HG03095 (cell line): ENCODE measurements around the gene TAF10.

ENCODE experiments used
- ATAC-seq: cut with Tn5 transposase; IDR thresholded peaks from one replicate; pipeline ENCODE4 v1.9.1; 2021; ENCODE audit warnings: moderate library complexity; ENCODE audit not compliant: unreplicated experiment

TAF10 gene

GRCh38 chr11:6625832-6626420 lies 13.9 kb upstream of the TAF10 start:
- ATAC-seq: no peak

GRCh38 chr11:6625156-6625831 lies 13.3 kb upstream of the TAF10 start:
- no peak for ATAC-seq

- ATAC-seq: no peak
Observed at GRCh38 chr11:6623391-6624363, 11.7 kb upstream of the TAF10 start.

- no peak for ATAC-seq
Observed at GRCh38 chr11:6622261-6623171, 10.5 kb upstream of the TAF10 start.

GRCh38 chr11:6621711-6622211 lies 9.7 kb upstream of the TAF10 start:
- ATAC-seq: no peak

GRCh38 chr11:6620636-6621035 lies 8.6 kb upstream of the TAF10 start:
- ATAC-seq: no peak

GRCh38 chr11:6619004-6619745 lies 7.2 kb upstream of the TAF10 start, which contains the start of gene TPP1:
TSS of gene TPP1 (minus strand) at chr11:6619422. CDS start at chr11:6619400, 22 bp downstream.
- ATAC-seq: peak; percentile 98

- no peak for ATAC-seq
Observed at GRCh38 chr11:6618117-6619003, 6.3 kb upstream of the TAF10 start.

GRCh38 chr11:6617315-6617781 lies 5.3 kb upstream of the TAF10 start:
- ATAC-seq: no peak

- no peak for ATAC-seq
Observed at GRCh38 chr11:6616596-6617250, 4.7 kb upstream of the TAF10 start.

- ATAC-seq: no peak
Observed at GRCh38 chr11:6615882-6616585, 4.0 kb upstream of the TAF10 start.

GRCh38 chr11:6615046-6615445 lies 3.0 kb upstream of the TAF10 start:
- ATAC-seq: no peak

GRCh38 chr11:6614446-6614845 lies 2.4 kb upstream of the TAF10 start:
- ATAC-seq: no peak

GRCh38 chr11:6613496-6613895 lies 1.5 kb upstream of the TAF10 start:
- no peak for ATAC-seq

- peak; percentile 1 for ATAC-seq
Observed at GRCh38 chr11:6611963-6612212, 128 bp downstream of the TAF10 start.

- peak; percentile 1 for ATAC-seq
Observed at GRCh38 chr11:6611092-6611962, 689 bp downstream of the TAF10 start.

GRCh38 chr11:6610591-6610990 lies 1.4 kb downstream of the TAF10 start:
- ATAC-seq: no peak
